Measurements from ENCODE around the gene TMEM132D. TPM values are rescaled to one million over a fixed set of nuclear protein-coding genes. Genes with fewer than 3 reads are reported as not detected.

The TMEM132D gene
- total and polyA plus RNA-seq, 2 donors (not counting 3 experiments of a cell fraction or from before 2014, with no cell fraction given), result not detected

DNA sequence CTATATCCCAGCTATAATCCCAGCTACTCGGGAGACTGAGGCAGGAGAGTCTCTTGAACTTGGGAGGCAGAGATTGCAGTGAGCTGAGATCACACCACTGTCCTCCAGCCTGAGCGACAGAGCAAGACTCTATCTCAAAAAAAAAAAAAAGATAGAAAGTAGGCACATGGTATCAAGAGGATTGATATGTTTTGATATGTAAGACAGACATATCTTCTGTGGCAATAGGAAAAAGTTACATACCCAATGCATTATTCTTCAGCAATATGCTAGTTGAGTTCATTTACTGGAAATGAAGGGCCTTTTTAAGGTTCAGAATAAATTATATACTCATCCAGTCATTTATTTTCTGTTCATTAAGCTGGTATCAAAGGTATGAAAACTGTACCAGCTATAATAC is 657.2 kb downstream of the TMEM132D start:
- ChIA-PET POLR2A (no interaction called here), CTCF (no interaction called here)
- H3K79me2 ChIP-seq (ENCODE audit: control insufficient read depth, insufficient read depth, low read length), result no peaks in the 10 kb centered on the region
- FAIRE-seq, result no peak
- H3K4me2 ChIP-seq (ENCODE audit: insufficient read depth, low read length), result no peak overlapping the region
- no peaks in the 10 kb centered on the region for H3K36me3 ChIP-seq (ENCODE audit: control insufficient read depth in 2 of 2, extremely low read depth in 1 of 2, insufficient read depth in 2 of 2, low read length in 2 of 2)
- no peaks in the 10 kb centered on the region for H4K20me1 ChIP-seq (replicated peaks; ENCODE audit: control insufficient read depth, extremely low read depth, insufficient read depth, low read length)
- no peaks in the 10 kb centered on the region for H3K9me1 ChIP-seq (replicated peaks; ENCODE audit: control insufficient read depth, extremely low read depth, insufficient read depth, low read length)
- no peak overlapping the region for H3K9ac ChIP-seq (replicated peaks; ENCODE audit: extremely low read depth, insufficient read depth, low read length)
- no peak overlapping the region for H3K4me3 ChIP-seq (replicated peaks in 1 of 3; ENCODE audit: insufficient read depth in 1 of 3, low read depth in 1 of 3, low read length in 3 of 3)
- no peak overlapping the region for H3K27ac ChIP-seq (ENCODE audit: insufficient read depth, low read depth, low read length)
- peaks cover 2% of the 10 kb centered on the region for H3K9me3 ChIP-seq (replicated peaks; ENCODE audit: control insufficient read depth, insufficient read depth, low read length)
- H2AFZ ChIP-seq (ENCODE audit: low read depth, low read length), result no peak overlapping the region
- no peaks in the 10 kb centered on the region for H3K27me3 ChIP-seq (ENCODE audit: control insufficient read depth in 2 of 2, insufficient read depth in 2 of 2, low read length in 2 of 2)
- BruUV-seq (replicated peaks), result no TSS peak
- intact Hi-C loops (cut with micrococcal nuclease) (no loop called here), dilution Hi-C loops (cut with MboI; ENCODE audit: extremely low pct_ligation_motif_present, low sequenced_read_pairs) (no loop called here)
- TF ChIP-seq, protein P1, sequence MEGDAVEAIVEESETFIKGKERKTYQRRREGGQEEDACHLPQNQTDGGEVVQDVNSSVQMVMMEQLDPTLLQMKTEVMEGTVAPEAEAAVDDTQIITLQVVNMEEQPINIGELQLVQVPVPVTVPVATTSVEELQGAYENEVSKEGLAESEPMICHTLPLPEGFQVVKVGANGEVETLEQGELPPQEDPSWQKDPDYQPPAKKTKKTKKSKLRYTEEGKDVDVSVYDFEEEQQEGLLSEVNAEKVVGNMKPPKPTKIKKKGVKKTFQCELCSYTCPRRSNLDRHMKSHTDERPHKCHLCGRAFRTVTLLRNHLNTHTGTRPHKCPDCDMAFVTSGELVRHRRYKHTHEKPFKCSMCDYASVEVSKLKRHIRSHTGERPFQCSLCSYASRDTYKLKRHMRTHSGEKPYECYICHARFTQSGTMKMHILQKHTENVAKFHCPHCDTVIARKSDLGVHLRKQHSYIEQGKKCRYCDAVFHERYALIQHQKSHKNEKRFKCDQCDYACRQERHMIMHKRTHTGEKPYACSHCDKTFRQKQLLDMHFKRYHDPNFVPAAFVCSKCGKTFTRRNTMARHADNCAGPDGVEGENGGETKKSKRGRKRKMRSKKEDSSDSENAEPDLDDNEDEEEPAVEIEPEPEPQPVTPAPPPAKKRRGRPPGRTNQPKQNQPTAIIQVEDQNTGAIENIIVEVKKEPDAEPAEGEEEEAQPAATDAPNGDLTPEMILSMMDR (IDR thresholded peaks at IDR 0.05; ENCODE audit: extremely low read depth in 1 of 2, insufficient read depth in 1 of 2, low read depth in 1 of 2, low read length in 2 of 2), result no peak
- TF ChIP-seq MYC (IDR thresholded peaks at IDR 0.05; ENCODE audit: low read depth, low read length) (no peak), EZH2 (IDR thresholded peaks at IDR 0.05; ENCODE audit: borderline replicate concordance, low read depth, low read length, severe bottlenecking) (no peak), POLR2A (IDR thresholded peaks at IDR 0.05; ENCODE audit: low read depth, low read length) (no peak), JUN (IDR thresholded peaks at IDR 0.05; ENCODE audit: borderline replicate concordance, insufficient read depth, insufficient read length, low read depth) (no peak), POLR2AphosphoS5 (IDR thresholded peaks at IDR 0.05; ENCODE audit: insufficient read depth, low read depth, low read length) (no peak), FOS (IDR thresholded peaks at IDR 0.05; ENCODE audit: borderline replicate concordance, insufficient read depth, low read length) (no peak), GATA2 (IDR thresholded peaks at IDR 0.05; ENCODE audit: insufficient read depth, insufficient read length, low read depth, low read length) (no peak)
- TF ChIP-seq, protein P2, sequence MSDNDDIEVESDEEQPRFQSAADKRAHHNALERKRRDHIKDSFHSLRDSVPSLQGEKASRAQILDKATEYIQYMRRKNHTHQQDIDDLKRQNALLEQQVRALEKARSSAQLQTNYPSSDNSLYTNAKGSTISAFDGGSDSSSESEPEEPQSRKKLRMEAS (IDR thresholded peaks at IDR 0.05; ENCODE audit: insufficient read depth, insufficient read length), result no peak
- H3K4me1 ChIP-seq (ENCODE audit: control insufficient read depth, extremely low read depth, insufficient read depth, low read length), result no peaks in the 10 kb centered on the region
- DNase-seq (ENCODE audit: low read depth, low spot score), result no peak
